HT-29 (cell line): ENCODE measurements around the gene TXLNG. TPM values are rescaled to one million over a fixed set of nuclear protein-coding genes. Genes with fewer than 3 reads are reported as not detected.

Experiments
- DNase-seq: peaks from one replicate; pipeline ENCODE4 v3.0.0-alpha.2; 2015; ENCODE audit warnings: low spot score
- small RNA-seq: library from RNA; depleted of rRNA; stranded (forward); fragments of <200 nt; gene quantifications from one replicate; pipeline ENCODE3, GENCODE V24; 2014
- total RNA-seq: library from RNA; depleted of rRNA; stranded (reverse); fragments of >200 nt; shearing (Covaris generic); gene quantifications from 2 replicates; pipeline ENCODE4 v1.2.3, GENCODE V29; 2014; rRNA removed

Gene TXLNG
- total RNA-seq, 1 experiment from 2014 or later = 16.9 TPM

GRCh38 chrX:16870862-16871815 is 84.9 kb downstream of the TXLNG start:
- DNase-seq = peak; percentile 22

- no peak for DNase-seq
Measured at GRCh38 chrX:16873106-16873505, 86.8 kb downstream of the TXLNG start.

- no peak for DNase-seq
Measured at GRCh38 chrX:16874458-16875095, 88.3 kb downstream of the TXLNG start.

GRCh38 chrX:16876696-16877095 is 90.4 kb downstream of the TXLNG start:
- DNase-seq = no peak

GRCh38 chrX:16882169-16882568 is 95.9 kb downstream of the TXLNG start:
- peak; percentile 20 for DNase-seq

- DNase-seq = peak; percentile 82
Measured at GRCh38 chrX:16882702-16883486, 96.6 kb downstream of the TXLNG start.

GRCh38 chrX:16883487-16883804 is 97.2 kb downstream of the TXLNG start:
- no peak for DNase-seq

GRCh38 chrX:16885628-16886027 is 99.4 kb downstream of the TXLNG start:
- no peak for DNase-seq

GRCh38 chrX:16892504-16893362 is 106.5 kb downstream of the TXLNG start:
- peak; percentile 94 for DNase-seq

Small RNA genes lying within 50 kb of the gene (small RNA-seq; reads per million reads assigned to genes)
- gene RNU4-6P (not detected), gene RNU7-56P (not detected), gene RPL12P49 (not detected)

Other genes with a start within 250 kb of the TXLNG start
- gene S100G, start 136.3 kb upstream of the TXLNG start, total RNA-seq = not detected in 2 replicates
- gene CTPS2, start 73.8 kb upstream of the TXLNG start, total RNA-seq = 6.8 and 7.5 TPM in 2 replicates
- gene SYAP1, start 66.9 kb upstream of the TXLNG start, total RNA-seq = 32.5 and 33.5 TPM in 2 replicates
- gene RBBP7, start 83.9 kb downstream of the TXLNG start, total RNA-seq = 89.0 and 109 TPM in 2 replicates
- 2.4 and 9.2 TPM in 2 replicates for gene REPS2, start 160.2 kb downstream of the TXLNG start, total RNA-seq